GM12801 (cell line): ENCODE measurements around the gene ART5.

ENCODE experiments used
- TF ChIP-seq, protein P1 (sequence below): IDR thresholded peaks from one replicate; pipeline ENCODE4 v1.5.1; 2011; ENCODE audit warnings: control low read depth; ENCODE audit not compliant: insufficient read length; ENCODE audit errors: extremely low read depth

The ART5 gene

DNA sequence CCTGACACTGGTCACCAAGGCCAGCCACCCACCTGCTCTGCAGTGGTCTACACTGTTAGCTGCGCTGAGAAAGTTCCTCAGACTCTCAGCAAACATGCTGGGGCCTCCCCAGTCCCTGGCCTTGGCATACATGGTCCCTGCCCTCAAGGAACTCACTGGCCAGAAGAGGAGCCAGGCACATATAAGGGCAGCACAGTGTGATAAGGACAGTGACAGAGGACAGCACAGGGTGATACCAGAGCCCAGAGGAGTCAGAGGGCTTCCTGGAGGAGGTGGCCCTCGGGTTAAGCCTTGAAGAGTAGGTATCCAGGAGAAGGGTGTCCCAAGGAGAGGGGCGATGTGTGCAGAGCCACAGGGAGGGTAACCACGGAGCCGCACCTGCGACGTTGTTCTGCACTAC is 3.8 kb upstream of the ART5 start:
- TF ChIP-seq, protein P1, sequence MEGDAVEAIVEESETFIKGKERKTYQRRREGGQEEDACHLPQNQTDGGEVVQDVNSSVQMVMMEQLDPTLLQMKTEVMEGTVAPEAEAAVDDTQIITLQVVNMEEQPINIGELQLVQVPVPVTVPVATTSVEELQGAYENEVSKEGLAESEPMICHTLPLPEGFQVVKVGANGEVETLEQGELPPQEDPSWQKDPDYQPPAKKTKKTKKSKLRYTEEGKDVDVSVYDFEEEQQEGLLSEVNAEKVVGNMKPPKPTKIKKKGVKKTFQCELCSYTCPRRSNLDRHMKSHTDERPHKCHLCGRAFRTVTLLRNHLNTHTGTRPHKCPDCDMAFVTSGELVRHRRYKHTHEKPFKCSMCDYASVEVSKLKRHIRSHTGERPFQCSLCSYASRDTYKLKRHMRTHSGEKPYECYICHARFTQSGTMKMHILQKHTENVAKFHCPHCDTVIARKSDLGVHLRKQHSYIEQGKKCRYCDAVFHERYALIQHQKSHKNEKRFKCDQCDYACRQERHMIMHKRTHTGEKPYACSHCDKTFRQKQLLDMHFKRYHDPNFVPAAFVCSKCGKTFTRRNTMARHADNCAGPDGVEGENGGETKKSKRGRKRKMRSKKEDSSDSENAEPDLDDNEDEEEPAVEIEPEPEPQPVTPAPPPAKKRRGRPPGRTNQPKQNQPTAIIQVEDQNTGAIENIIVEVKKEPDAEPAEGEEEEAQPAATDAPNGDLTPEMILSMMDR: no peak

DNA sequence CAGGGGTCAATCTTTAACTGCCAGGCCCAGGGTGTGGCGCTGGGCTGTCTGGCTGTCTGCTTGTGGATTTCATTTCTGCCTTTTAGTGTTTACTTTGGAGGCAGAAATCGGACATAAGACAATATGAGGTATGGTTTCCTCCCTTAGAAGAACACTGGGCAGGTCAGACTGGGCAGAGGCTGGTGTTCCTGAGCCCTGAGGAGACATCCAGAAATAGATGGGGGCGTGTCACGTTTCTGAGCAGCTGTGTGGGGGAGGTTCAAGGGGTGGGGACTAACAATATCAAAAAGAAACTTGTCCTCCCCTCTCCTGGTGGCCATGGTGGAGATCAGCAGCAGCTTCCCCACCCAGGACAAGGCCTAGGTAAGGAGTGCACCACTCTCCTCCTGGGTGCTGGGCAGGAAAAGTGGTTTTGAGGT is 3.0 kb upstream of the ART5 start, which contains the start of gene ART1:
TSS of gene ART1 (plus strand) at position 312 of the 419 bp plus-strand sequence. CDS start 14,086 bp downstream, outside the sequence.
- TF ChIP-seq, protein P1: no peak

DNA sequence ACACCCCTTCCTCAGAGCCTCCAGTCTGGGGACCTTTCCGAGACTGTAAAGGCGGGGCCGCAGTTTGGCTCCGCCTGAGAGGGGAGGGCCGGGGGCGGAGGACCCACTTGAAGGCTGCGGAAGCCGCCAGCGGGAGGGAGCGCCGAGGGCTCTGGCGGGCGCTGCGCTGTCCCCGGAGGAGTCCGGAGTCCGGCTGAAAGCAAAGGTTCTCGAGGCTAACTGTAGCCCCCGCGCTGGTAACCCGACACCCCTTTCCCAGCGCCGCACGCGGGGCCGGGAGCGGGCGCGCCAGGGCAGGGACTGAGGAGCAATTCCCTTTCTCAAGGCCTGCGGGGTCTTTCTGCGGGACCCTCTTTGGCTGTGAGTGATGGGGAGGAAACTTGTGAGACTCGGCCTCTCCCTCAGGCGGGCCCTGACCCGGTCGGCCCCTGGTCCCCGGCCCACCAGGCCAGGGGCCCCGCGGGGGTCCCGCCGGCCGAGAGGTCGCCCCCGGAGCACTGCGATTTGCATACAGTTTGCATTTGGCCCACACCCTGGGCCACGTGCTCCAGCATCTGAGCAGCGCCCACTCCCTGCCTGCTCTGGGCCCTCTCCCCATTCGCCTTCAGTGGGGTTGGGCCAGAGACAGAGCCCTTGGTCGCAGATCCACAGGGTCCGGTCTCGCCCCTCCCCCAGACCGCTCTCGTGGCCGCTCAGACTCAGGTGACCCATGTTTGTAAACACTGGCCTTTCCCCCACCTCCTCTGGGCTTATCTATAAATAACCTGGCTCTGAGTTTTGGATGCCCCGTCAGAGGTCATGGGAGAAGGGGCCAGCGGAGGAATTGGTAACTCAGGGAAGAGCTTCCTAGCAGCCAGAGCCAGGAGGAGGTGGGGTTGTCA is 519 bp upstream of the ART5 start:
- TF ChIP-seq, protein P1: no peak

DNA sequence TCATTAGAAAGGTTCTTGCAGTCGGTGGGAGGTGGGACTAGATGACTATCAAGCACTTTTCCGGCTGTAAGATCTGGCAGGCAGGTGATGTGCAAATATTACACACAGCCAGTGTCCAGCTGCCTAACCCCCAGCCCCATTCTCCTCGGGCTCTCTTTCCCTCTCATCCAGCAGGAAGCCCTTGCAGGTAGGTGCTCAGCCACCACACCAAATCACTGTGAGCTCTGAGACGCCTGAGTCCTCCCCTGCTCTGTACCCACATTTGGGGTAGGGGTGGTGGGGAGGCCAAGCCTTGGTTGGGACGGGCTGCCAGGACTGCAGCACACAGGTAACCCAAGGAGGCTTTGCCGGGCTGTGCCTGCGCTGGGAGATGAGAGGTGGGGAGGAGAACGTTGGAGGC is 601 bp downstream of the ART5 start:
- TF ChIP-seq, protein P1: no peak

DNA sequence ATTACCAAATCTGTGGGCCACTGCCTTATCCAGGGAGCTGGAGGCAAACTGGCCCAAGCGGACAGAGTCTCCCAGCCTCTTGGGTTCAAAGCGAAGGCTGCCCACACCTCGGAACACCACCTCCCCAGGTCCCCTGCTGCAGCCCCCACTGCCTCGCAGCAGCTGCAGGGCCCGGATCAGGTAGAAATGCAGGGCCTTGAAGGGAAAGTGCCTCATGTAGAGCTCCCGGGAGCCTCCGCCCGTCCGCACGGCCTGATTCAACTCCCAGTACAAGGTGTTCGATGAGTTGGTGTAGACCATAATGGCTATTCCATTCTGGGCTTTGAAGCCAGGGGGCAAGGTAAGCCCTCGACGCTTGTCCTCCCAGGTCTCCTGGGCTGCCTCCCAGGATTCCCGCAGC is 2.0 kb downstream of the ART5 start:
- TF ChIP-seq, protein P1: no peak

DNA sequence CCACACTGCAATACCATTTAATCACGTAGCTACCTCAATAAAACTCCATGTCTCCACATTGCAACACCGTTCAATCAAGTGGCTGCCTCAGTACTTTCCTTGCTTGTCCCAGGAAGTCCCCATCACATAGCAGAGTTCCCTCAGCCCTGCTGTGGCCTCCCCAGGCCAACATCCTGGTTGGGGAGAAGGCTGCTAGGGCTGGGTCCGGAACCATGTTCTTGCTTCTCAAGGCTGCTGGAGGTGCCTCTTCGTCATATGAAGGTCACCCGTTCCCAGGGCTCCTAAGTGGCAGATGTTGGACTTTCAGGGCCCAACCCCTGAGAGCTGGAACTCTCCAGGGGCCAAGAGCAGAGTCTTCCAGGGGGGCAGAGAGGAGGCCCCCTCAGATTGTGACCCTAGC is 3.3 kb downstream of the ART5 start:
- TF ChIP-seq, protein P1: no peak

DNA sequence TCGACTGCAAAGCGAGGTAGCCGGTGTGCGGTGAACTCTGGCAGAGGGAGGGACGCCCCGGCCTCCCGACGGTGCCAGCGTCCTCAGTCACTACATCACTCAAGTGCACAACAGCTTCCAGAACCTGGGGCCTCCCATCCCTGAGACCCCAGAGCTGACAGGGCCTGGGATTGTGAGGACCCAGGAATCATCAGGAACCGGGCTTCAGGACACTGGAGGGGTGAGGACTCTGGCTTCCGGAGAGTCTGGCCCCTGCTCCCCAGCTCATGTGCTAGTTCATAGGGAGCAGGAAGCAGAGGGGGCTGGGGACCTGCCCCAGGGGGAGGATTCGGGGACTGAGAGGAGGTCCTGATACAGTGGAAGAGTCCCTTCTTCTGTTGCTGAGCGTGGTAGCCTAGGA is 4.6 kb downstream of the ART5 start:
- TF ChIP-seq, protein P1: no peak
